HepG2 (cell line): ENCODE data around the gene EGLN2. TPM values are rescaled to one million over a fixed set of nuclear protein-coding genes. Genes with fewer than 3 reads are reported as not detected.
"Not testable (repeated sequence)": the region's sequence is repeated elsewhere in the genome, so short reads cannot be mapped to it uniquely, and the experiment has no call there.

Experiments used
- ATAC-seq: fragments of 200-7000 bp; cut with Tn5 transposase; 3 replicates; pipeline ENCODE4 v1.9.1; 2020; ENCODE audit warnings: mild to moderate bottlenecking, moderate library complexity
- BruUV-seq: library from RNA; stranded (reverse); fragments of 400-500 nt; replicated peaks from 2 replicates; lab custom pipeline; 2021; lab: Mats Ljungman, UMichigan
- CTCF ChIA-PET: fragments of 300-600 bp; formaldehyde crosslinking; extraction: SDS; loops from one replicate; lab custom pipeline; 2021; ENCODE audit warnings: low total read pairs, inconsistent platforms, low intra/inter-chr PET ratio; lab: Yijun Ruan, JAX
- POLR2A ChIA-PET: fragments of 350-600 bp; sonication (Branson Sonifier 250); formaldehyde crosslinking; loops from one replicate; lab custom pipeline; 2020; ENCODE audit warnings: antibody characterized with exemption, inconsistent platforms; lab: Yijun Ruan, JAX
- DNase-seq: peaks from one replicate; pipeline ENCODE4 v3.0.0-alpha.2; 2015; ENCODE audit warnings: low spot score
- FAIRE-seq: peaks from 3 replicates; lab custom pipeline; 2011; peaks lifted over from hg19 to GRCh38; lab: Jason Lieb, UNC
- H2AFZ ChIP-seq: one replicate; pipeline ENCODE4 v1.6.1; 2011; ENCODE audit warnings: low read length, inconsistent platforms
- H3K27ac ChIP-seq: fragments of 300-600 bp; 3 replicates; pipeline ENCODE4 v1.8.0; 2011; ENCODE audit warnings: mixed run types, mild to moderate bottlenecking, mixed read lengths, low read length, inconsistent platforms; ENCODE audit not compliant: insufficient read depth; ENCODE audit errors: extremely low read length
- H3K27me3 ChIP-seq, 2 experiments: fragments of 200-600 bp in 1 of 2; 2 replicates in 1 of 2; 3 replicates in 1 of 2; pipeline versions ENCODE4 v1.6.0 to v1.8.0; 2011; ENCODE audit warnings: low read length in 2 of 2, mild to moderate bottlenecking in 2 of 2, moderate library complexity in 2 of 2, inconsistent platforms in 1 of 2; ENCODE audit not compliant: insufficient read depth in 2 of 2, control insufficient read depth in 1 of 2
- H3K36me3 ChIP-seq, 2 experiments: fragments of 200-600 bp in 1 of 2; replicated peaks in 1 of 2; 2 replicates in 1 of 2; 3 replicates in 1 of 2; pipeline versions ENCODE4 v1.5.1 to v1.8.0; 2011; ENCODE audit warnings: low read length in 2 of 2, inconsistent platforms in 1 of 2; ENCODE audit not compliant: insufficient read depth in 2 of 2, control insufficient read depth in 1 of 2
- H3K4me1 ChIP-seq: 2 replicates; pipeline ENCODE4 v1.5.1; 2012; ENCODE audit warnings: low read length, inconsistent platforms; ENCODE audit not compliant: insufficient read depth
- H3K4me2 ChIP-seq: 2 replicates; pipeline ENCODE4 v1.6.0; 2011; ENCODE audit warnings: low read depth, low read length, inconsistent platforms
- H3K4me3 ChIP-seq, 3 experiments: fragments of 200-600 bp in 1 of 3; sonication (generic), shearing (Covaris generic) in 1 of 3; replicated peaks in 1 of 3; 2 replicates each; pipeline ENCODE4 v1.5.1; 2011 to 2016; ENCODE audit warnings: low read length in 3 of 3, inconsistent platforms in 2 of 3, low read depth in 2 of 3, mild to moderate bottlenecking in 2 of 3, control low read depth in 1 of 3, mixed read lengths in 1 of 3; ENCODE audit not compliant: insufficient read depth in 1 of 3
- H3K79me2 ChIP-seq: one replicate; pipeline ENCODE4 v1.6.1; 2011; ENCODE audit warnings: low read length, inconsistent platforms; ENCODE audit not compliant: insufficient read depth
- H3K9ac ChIP-seq: 2 replicates; pipeline ENCODE4 v1.6.0; 2011; ENCODE audit warnings: mild to moderate bottlenecking, low read depth, low read length, inconsistent platforms; ENCODE audit not compliant: insufficient read depth
- H3K9me3 ChIP-seq: 2 replicates; pipeline ENCODE4 v1.5.1; 2012; ENCODE audit warnings: mild to moderate bottlenecking, low read length
- H4K20me1 ChIP-seq: 2 replicates; pipeline ENCODE4 v1.6.0; 2011; ENCODE audit warnings: inconsistent platforms, mild to moderate bottlenecking, low read length, moderate library complexity; ENCODE audit not compliant: insufficient read depth
- WGBS: methylation state at CpG from one replicate; pipeline ENCODE4 v1.1.6; 2017; ENCODE audit warnings: low lambda C conversion rate; 5-methylcytosine and 5-hydroxymethylcytosine counted together
- in situ Hi-C: cut with HindIII; loops from 2 replicates; pipeline ENCODE4 v1.10.0; 2017; ENCODE audit warnings: low pct_unique_long_range_greater_than_20kb; ENCODE audit not compliant: extremely low pct_ligation_motif_present
- intact Hi-C: fragments of 100-400 bp; cut with micrococcal nuclease; formaldehyde crosslinking; loops from one replicate; pipeline ENCODE4 v1.10.0; 2022; ENCODE audit not compliant: unreplicated experiment
- polyA plus RNA-seq, 8 experiments: library from polyadenylated mRNA; depleted of rRNA in 3 of 8; stranded (reverse) in 7 of 8; unstranded in 1 of 8; fragments of >200 nt; fragmentation: Illumina TruSeq in 4 of 8; extraction: Trizol in 4 of 8; gene quantifications; 2 replicates each; pipeline versions ENCODE4 v1.2.1 to v1.2.3, GENCODE V29; 2011 to 2016; ENCODE audit warnings: low read depth in 4 of 8, missing spikeins in 1 of 8, mixed read lengths in 1 of 8; ENCODE audit not compliant: insufficient read depth in 1 of 8
- total RNA-seq, 5 experiments: library from RNA; depleted of rRNA; stranded (reverse); fragments of >200 nt; fragmentation: Illumina TruSeq; extraction: Trizol; gene quantifications; 2 replicates each; pipeline ENCODE4 v1.2.3, GENCODE V29; 2016; ENCODE audit warnings: low read depth in 1 of 5
- TF ChIP-seq, protein P1 (sequence below): sonication (generic); formaldehyde crosslinking; IDR thresholded peaks from 2 replicates; pipeline ENCODE4 v1.4.0; 2020; ENCODE audit warnings: missing genetic modification reagents

EGLN2 gene
- total and polyA plus RNA-seq, 2 of the 13 experiments (the other 11 are each of a cell fraction or from before 2014, with no cell fraction given), result 16.5 to 40.8 TPM

DNA sequence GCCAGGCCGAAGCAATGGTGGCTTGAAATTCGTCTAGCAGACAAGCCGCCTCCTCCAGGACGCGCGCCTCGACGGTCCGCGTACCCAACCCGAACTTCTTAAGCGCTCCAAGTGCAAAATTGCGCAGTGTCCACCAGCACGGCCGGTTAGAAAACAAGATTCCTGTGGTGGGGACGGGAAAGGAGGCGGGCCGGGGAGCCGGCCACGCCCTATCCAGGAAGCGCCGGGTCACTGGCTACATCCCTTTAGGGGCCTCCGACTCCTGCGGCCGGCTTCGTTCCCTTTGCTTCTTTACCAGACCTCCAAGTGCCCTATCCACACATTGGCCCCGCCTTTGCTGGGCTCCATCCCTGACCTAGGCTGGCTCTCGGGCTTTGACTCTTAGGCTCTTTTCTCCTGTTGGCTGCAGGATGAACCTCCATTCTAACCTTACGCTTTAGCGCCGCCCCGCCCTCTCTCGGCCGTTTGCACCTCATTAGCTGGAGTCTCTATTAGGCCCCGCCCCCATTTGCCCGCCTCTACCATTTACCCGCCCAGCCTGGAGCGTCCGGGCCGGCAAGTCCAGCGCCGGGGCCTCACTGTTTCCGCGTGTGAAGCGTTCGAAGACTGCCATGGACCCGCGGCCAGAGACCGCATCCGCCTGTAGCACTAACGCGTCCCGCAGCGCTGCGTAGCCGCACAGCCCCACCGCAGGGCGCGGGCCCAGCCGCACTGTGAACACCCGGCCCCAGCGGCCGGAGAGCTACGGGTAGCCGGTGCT is 11.8 kb downstream of the EGLN2 start:
- H3K4me2 ChIP-seq, BruUV-seq, H2AFZ ChIP-seq, H3K4me1 ChIP-seq, H4K20me1 ChIP-seq, H3K9me3 ChIP-seq, H3K27ac ChIP-seq, H3K9ac ChIP-seq, CTCF ChIA-PET, POLR2A ChIA-PET, H3K27me3 ChIP-seq, ATAC-seq, DNase-seq, H3K4me3 ChIP-seq, intact Hi-C loops, H3K79me2 ChIP-seq, FAIRE-seq: not testable (repeated sequence)
- WGBS, result 96% methylated on average over 34 of the region's 65 CpGs
- in situ Hi-C loops, result loop anchor here (10.0 kb wide), 1 partner anchor 324 kb away; no protein-coding TSS in a partner anchor
- H3K36me3 ChIP-seq, result peaks cover 12 to 20% of the 10 kb centered on the region in 2 experiments; a peak in 4 of 5 replicates

DNA sequence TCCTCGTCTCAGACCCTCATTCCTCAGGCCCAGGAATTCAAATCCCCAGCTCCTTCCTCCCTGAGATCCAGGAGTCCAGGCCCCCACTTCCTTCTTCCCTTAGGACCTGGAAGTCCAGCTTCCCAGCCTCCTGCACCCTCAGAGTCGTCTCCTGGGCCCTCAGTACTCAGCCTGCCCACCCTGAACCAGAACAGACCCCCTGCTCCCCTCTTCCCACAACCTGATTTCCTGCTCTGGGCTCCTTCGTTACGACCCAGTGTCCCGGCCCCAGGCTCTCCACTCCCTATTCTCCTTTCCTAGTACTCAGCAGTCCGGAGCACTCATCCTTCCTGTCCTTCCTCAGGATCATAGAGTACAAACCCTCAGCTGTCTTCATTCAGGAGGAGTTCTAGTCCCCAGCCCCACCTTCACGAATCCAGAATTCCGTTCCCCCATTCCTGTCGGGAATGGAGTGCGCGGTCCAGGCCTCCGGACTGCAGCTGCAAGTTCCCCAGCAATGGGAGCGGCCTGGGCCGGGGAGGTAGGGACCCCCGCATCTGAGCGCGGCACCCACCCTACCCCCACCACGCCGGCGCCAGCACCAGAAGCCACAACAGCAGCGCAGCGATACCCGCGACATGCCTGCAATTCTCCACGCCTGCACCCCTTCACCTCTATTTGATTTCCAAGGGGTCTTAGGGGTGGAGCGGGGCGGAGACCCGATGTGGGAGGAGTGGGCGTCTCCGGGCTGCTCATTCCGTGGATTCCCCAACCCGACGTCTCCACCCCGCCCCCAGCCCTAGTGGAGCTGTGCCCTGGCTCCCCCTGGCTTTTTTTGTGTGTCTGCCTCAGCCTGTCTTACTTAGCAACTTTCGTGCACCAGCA is 12.7 kb downstream of the EGLN2 start:
- H3K9ac ChIP-seq, result no peak overlapping the region
- no TSS peak for BruUV-seq

DNA sequence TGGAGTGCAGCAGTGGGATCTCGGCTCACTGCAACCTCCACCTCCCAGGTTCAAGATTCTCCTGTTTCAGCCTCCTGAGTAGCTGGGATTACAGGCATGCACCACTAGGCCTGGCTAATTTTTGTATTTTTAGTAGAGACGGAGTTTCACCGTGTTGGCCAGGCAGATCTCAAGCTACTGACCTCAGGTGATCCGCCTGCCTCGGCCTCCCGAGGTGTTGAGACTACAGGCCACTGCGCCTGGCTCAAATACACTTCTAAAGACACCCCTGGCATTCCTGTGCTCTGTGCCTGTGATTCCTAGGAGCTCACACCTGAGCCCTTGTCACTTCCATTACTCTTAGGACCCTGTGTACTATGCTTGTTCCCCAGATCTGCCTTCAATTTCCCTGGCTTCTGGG is 13.6 kb downstream of the EGLN2 start:
- FAIRE-seq, H3K9ac ChIP-seq, BruUV-seq, DNase-seq, H3K4me2 ChIP-seq, ATAC-seq, H3K9me3 ChIP-seq, H2AFZ ChIP-seq, intact Hi-C loops, H3K27me3 ChIP-seq, POLR2A ChIA-PET, H3K79me2 ChIP-seq, H3K27ac ChIP-seq, H4K20me1 ChIP-seq, CTCF ChIA-PET, H3K4me3 ChIP-seq, H3K4me1 ChIP-seq: not testable (repeated sequence)
- peaks cover 12 to 16% of the 10 kb centered on the region in 2 experiments; a peak in 4 of 5 replicates for H3K36me3 ChIP-seq
- WGBS, result 88% methylated on average over 7 of the region's 7 CpGs
- in situ Hi-C loops, result loop anchor here (10.0 kb wide), 1 partner anchor 322 kb away; no protein-coding TSS in a partner anchor

More for the DNA sequence above, 12.7 kb downstream of the EGLN2 start:
- TF ChIP-seq, protein P1, sequence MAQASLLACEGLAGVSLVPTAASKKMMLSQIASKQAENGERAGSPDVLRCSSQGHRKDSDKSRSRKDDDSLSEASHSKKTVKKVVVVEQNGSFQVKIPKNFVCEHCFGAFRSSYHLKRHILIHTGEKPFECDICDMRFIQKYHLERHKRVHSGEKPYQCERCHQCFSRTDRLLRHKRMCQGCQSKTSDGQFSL (CRISPR knock-in tag), result no peak
- H3K79me2 ChIP-seq, result no peaks in the 10 kb centered on the region
- 90% methylated on average over 35 of the region's 35 CpGs for WGBS
- no peak overlapping the region for H2AFZ ChIP-seq
- ATAC-seq (no peak), FAIRE-seq (no peak), DNase-seq (no peak)
- H3K36me3 ChIP-seq, result peaks cover 12 to 20% of the 10 kb centered on the region in 2 experiments; a peak in 4 of 5 replicates
- no peaks in the 10 kb centered on the region for H3K9me3 ChIP-seq
- H4K20me1 ChIP-seq, result peaks cover 8% of the 10 kb centered on the region; the same call in 1 of the 2 replicates
- H3K4me2 ChIP-seq, result no peak overlapping the region
- CTCF ChIA-PET, result no interaction called here
- H3K4me3 ChIP-seq, result no peak overlapping the region
- no peak overlapping the region for H3K27ac ChIP-seq
- no peaks in the 10 kb centered on the region; the same call in 1 of the 2 replicates for H3K4me1 ChIP-seq
- intact Hi-C loops (no loop called here), in situ Hi-C loops (loop anchor here (10.0 kb wide), 1 partner anchor 323 kb away; no protein-coding TSS in a partner anchor)
- H3K27me3 ChIP-seq, result no peaks in the 10 kb centered on the region
- POLR2A ChIA-PET, result no interaction called here
